ENCODE results near the gene HHAT.

Gene HHAT

GRCh38 chr1:210541680-210542358, 213.1 kb downstream of the HHAT start:
- no peak for DNase-seq (ENCODE audit: low read depth, low spot score)

DNA sequence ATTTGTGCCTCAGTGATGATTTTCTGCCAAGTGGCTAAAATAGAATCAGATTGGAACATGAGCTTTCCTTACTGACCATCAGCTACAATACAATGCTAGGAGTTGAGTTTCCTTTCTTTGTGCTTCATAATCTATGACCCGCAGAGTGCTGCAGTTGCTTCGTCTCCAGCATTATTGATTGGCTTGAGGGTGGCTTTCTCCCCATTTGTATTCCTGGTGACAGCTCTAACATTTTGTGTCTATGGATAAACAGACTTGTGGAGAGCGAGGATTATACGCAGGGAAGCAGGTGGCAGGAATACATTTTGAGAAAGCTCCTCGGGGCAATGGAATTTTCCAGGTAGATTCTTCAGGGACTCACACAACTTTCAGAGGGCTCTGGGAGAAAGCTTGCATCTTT, 223.2 kb downstream of the HHAT start:
- no peak for DNase-seq (ENCODE audit: low read depth, low spot score)

GRCh38 chr1:210553711-210554110, 225.0 kb downstream of the HHAT start:
- no peak for DNase-seq (ENCODE audit: low read depth, low spot score)

GRCh38 chr1:210554382-210554781, 225.7 kb downstream of the HHAT start:
- no peak for DNase-seq (ENCODE audit: low read depth, low spot score)

GRCh38 chr1:210556475-210556874, 227.8 kb downstream of the HHAT start:
- no peak for DNase-seq (ENCODE audit: low read depth, low spot score)

DNA sequence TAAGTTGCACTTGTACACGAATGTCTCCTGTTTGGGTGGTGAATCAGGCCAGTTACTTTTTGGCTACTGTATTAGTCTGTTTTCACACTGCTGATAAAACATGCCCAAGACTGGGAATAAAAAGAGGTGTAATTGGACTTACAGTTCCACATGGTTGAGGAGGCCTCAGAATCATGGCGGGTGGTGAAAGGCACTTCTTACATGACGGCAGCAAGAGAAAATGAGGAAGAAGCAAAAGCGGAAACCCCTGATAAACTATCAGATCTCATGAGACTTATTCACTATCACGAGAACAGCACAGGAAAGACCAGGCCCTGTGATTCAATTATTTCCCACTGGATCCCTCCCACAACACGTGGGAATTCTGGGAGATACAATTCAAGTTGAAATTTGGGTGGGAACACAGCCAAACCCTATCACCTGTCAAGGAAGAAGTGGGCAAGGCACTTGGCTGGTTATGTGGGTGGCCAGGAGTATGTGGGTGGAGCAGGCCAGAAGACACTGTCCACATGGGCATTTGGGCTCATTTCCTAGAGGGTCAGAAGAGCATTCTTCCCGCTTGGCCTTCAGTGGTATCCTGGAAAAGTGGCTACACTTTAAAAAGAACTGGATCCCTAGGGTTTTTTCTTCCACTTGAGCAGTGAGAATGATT, 228.8 kb downstream of the HHAT start:
- DNase-seq (ENCODE audit: low read depth, low spot score), result no peak

GRCh38 chr1:210558302-210558701, 229.6 kb downstream of the HHAT start:
- DNase-seq (ENCODE audit: low read depth, low spot score), result no peak

- no peak for DNase-seq (ENCODE audit: low read depth, low spot score)
Measured at GRCh38 chr1:210565306-210565705, 236.6 kb downstream of the HHAT start.

GRCh38 chr1:210568631-210569030, 239.9 kb downstream of the HHAT start:
- DNase-seq (ENCODE audit: low read depth, low spot score), result no peak

DNA sequence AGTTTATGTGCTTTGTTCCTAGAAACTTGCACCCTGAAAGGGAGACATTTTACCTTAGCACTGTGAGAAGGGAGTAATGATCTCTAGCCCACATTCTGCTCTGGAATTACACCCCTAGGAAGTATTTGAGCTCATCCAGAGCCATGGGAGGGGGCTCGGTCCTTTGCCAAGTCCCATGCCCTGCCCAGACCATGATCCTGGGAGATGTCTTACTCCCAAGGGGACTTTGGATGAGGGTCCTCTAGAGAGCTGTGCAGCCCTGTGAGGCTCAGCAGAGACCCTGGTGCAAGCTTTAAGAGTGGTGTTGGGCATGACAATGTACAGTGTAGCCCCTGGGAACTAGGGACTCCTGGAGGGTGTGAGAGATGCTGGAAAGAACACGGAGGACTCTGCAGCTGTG, 241.4 kb downstream of the HHAT start:
- no peak for DNase-seq (ENCODE audit: low read depth, low spot score)

DNA sequence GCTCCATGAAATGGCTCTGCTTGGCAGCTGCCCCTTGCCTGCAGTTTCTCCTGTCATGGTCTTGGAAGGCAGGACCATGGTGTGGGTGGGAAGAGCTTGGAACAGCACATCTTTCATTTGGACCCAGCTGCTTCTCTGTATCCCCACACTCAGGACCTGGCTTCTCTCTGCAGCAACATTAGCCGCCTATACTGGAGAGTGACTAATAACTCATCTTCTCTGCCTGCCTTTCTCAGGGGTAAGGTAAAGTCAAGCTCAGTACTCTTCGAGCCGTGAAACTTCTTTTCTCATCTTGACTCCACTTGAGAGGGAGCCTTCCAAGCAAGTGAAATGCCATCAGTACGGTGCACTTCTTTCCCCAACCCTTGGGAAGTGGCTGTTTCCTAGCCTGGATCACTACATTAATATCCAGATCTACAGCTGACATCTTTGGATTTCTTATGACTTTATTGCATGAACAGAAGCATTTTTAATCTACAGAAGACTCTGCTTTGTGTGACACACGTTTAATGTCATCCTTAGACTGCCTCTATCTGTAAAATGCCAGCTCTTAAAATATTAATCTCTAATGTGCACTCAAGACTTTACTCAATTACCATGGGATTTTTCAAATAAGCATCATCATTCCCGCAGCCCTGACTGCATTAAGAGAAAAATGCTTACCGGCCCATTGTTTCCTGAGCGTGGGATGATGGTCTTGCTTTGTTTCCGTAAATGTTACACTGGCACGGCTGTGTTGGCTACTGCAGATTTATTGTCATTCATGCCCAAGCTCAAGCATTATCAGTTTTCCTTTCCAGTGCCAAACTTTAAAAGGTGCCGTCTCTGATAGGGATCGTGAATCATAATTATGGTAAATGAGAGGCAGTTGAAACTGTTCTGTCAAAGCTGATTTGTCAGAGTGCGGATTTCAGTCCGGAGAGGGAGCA, 242.9 kb downstream of the HHAT start:
- DNase-seq (ENCODE audit: low read depth, low spot score), result no peak

DNA sequence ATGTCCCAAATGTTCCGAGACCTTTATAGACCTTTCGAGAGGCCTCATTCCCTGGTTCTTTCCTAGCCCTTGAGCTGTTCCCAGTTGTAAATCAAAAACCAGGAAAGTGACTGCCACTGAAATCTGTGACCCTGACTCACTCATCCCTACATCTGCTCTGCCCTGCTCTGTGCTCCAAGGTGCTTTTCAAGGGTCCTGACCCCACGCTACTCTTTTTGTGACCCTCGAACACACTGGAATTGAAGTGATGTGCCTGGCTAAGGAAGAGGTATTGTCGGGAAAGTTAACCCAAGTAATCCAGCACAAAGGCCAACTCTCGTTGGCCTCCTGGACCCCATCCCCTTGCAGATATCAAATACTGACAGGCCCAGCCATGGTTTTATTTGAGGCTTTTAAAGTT, 244.4 kb downstream of the HHAT start:
- no peak for DNase-seq (ENCODE audit: low read depth, low spot score)

- no peak for DNase-seq (ENCODE audit: low read depth, low spot score)
Measured at GRCh38 chr1:210582205-210582970, 253.7 kb downstream of the HHAT start.

DNA sequence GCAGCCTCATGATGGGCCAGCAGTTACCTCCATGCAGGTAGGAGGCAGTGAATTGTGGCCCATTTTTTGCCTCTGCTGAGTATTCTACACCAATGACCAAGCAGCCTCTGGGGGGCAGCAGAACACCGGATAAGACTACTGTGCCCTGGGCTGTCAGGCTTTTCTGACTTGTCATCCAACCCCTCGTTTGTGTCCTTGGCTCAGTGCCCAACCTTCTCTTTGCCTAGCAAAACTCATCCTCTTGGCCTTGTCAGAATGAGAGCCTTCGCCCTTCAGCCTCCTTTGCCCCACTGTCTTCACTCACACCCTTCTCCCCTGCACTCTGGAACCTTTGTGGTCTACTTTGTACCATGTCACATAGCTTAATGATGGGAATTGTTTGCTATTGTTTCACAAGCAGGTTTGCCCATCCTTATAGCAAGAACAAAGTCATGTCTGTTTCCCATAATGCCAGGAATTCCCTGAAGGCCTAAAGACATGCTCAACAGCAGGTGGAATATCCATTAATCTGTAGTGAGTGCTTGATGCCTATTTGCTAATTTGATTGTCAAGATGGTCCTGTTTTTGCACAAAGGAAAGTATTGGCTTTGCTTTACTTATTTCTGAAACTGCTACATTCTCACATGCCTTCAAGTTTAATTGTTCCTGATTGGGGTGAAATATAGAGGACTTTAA, 255.9 kb downstream of the HHAT start:
- peak; percentile 22 for DNase-seq (ENCODE audit: low read depth, low spot score)

GRCh38 chr1:210586771-210587170, 258.1 kb downstream of the HHAT start:
- no peak for DNase-seq (ENCODE audit: low read depth, low spot score)

- DNase-seq (ENCODE audit: low read depth, low spot score), result no peak
Measured at GRCh38 chr1:210587566-210587965, 258.9 kb downstream of the HHAT start.

DNA sequence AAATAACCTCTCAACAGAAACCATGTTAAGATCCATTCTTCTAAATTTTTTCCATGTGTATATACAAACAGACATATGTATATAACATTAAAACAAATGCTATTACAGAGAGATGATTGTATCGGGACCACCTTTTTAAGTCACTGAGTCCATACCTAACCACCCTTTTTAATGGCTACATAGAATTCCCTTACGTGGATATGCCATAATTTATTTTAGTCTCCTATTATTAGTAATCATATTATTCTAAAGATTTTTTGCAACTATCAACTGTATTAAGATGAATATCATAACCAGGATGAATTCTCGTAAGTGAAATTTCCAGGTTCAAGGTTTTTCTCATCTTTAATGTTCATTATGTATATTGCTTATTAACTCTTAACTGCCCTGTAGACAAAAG, 259.7 kb downstream of the HHAT start:
- no peak for DNase-seq (ENCODE audit: low read depth, low spot score)

- no peak for DNase-seq (ENCODE audit: low read depth, low spot score)
Measured at GRCh38 chr1:210588946-210589345, 260.2 kb downstream of the HHAT start.

DNA sequence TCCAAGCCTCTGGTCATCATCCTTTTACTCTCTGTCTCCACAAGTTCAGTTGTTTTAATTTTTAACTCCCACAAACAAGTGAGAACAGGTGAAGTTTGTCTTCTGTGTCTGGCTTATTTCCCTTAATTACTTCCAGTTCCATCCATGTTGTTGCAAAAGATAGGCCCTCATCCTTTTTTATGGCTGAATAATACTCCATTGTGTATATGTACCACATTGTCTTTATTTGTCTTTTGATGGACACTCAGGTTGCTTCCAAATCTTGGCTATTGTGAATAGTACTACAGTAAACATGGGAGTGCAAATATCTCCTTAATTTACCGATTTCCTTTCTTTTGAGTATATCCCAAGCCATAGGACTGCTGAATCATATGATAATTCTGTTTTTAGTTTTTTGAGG, 262.5 kb downstream of the HHAT start:
- no peak for DNase-seq (ENCODE audit: low read depth, low spot score)

DNA sequence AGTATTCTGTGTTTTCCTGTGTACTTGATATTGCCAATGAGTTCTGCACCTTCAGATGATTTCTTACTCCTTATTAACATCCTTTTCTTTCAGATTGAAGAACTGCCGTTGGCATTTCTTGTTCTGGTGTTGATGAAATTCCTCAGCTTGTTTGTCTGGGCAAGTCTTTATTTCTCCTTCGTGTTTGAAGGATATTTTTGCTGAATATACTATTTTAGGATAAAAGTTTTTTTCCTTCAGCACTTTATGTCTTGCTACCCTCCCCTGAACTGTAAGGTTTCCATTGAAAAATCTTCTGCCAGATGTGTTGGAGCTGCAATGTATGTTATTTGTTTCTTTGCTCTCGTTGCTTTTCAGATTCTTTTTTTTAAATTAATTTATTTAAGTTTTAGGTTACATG, 265.9 kb downstream of the HHAT start:
- no peak for DNase-seq (ENCODE audit: low read depth, low spot score)

GRCh38 chr1:210596641-210597040, 267.9 kb downstream of the HHAT start:
- no peak for DNase-seq (ENCODE audit: low read depth, low spot score)
